Left lobe of liver (tissue), 2 donors: Measurements from ENCODE around the gene THOC5. TPM values are rescaled to one million over a fixed set of nuclear protein-coding genes. Genes with fewer than 3 reads are reported as not detected.
"Not testable (repeated sequence)": the region's sequence is repeated elsewhere in the genome, so short reads cannot be mapped to it uniquely, and the experiment has no call there.

ENCODE experiments used
- ATAC-seq: fragments of 200-7000 bp; cut with Tn5 transposase; one replicate; pipeline ENCODE4 v1.9.1; 2020; ENCODE audit warnings: mild to moderate bottlenecking, moderate library complexity
- DNase-seq: peaks from one replicate; pipeline ENCODE4 v3.0.0-alpha.2; 2020; ENCODE audit warnings: low spot score
- total RNA-seq: library from RNA; stranded (reverse); gene quantifications from one replicate; pipeline ENCODE4 v1.2.1, GENCODE V29; 2021
- donor health status: DM: no; HTN: no; CAD: no; lungs with moderate emphysema.
- donor health status: DM: no; HTN: yes; CAD: no.

Gene THOC5
- total RNA-seq, 1 donor from 2014 or later, result 17.4 TPM

DNA sequence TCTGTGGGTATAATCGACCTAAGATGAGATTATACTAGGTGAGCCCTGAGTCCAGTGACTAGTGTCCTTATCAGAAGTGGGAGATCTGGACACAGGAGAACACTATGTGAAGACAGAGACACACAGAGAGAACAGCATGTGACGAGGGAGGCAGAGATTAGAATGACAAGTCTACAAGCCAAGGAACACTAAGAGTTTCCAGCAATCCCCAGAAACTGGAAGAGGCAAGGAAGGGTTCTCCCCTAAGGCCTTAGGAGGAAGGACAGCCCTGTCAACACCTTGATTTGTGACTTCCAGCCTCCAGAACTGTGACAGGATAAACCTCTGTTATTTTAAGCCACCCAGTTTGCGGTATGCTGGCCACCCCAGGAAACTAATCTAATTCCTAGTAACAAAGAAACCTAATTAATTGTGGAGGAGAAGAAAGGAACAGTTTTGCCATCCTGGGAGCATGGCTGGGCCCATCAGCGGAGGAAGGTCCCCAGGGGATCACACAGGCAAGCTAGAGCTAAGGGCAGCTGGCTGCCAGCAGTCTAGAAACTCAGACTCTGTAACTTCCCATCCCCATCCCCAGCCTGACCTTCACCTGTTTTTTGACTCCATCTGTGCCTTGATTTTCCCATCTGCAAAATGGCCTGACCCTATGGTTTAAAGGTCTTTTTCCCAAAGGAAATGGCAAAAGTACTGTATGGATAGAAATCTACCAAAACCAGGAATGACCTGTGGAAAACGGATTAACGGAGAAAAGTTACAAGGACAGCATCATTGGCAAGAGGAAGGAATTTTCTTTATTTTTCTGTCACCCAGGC lies 10.3 kb upstream of the THOC5 start:
- ATAC-seq (no peak), DNase-seq (no peak)

DNA sequence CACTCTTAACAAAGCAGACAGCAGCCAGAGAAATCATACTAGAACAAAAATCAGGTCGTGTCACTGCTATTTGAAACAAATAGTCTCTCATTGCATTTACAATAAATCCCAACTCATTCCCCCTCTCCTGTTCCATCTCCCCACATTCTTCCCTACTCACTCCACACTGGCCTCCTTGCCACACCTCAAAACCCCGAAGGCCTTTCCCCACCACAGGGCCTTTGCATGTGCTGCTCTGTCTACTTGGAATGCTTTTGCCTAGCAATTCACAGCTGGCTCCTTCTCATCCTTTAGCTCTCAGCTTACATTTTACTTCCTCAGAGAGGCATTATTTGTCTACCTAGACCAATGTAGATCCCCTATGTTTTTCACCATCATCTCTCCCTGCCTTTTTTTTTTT lies 6.3 kb upstream of the THOC5 start:
- no peak for DNase-seq

DNA sequence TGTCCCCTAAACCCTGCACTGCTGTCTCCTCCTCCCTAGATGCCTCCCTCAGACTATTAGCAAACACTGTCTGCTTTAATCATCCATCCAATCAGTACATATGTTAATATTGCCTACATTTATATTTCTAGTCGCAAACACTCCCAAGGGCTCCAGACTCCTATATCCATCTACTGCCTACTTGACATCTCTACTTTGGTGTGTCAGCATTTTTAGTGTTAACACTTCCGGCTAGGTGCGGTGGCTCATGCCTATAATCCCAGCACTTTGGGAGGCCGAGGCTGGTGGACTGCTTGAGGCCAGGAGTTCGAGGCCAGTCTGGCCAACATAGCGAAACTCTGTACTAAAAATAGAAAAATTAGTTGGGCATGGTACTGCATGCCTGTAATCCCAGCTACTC lies 5.5 kb upstream of the THOC5 start:
- DNase-seq (no peak), ATAC-seq (no peak)

More for the DNA sequence above, 6.3 kb upstream of the THOC5 start:
- ATAC-seq, result no peak

DNA sequence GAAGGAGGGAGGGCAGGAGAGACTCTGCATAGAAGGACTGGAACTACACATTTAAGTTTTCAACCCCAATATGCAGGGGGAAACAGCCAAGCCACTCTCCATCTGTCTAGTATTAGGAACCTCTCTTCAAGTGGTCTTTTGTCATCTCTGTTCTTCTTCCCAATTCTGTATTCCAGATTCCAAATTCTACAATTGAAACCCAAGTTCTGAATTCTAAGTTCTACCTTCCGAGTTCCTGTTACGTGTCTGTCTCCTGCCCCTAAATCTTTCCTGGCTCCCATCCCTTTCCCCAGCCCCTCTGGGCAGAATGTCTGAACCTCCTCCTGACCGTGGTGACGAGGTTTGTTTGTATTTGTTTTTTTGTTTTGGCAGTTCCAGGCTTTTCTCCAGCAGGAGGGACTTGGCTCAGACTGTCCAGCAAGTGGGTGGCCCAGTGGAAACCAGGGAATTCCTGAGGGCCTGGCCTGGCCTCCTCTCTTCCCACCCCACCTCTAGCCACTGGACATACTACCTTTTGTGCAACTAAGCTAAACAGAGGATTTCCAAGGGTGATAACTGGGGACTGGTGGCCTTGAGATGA lies 1.6 kb upstream of the THOC5 start:
- DNase-seq, result peak; percentile 75
- peak; percentile 71 for ATAC-seq

DNA sequence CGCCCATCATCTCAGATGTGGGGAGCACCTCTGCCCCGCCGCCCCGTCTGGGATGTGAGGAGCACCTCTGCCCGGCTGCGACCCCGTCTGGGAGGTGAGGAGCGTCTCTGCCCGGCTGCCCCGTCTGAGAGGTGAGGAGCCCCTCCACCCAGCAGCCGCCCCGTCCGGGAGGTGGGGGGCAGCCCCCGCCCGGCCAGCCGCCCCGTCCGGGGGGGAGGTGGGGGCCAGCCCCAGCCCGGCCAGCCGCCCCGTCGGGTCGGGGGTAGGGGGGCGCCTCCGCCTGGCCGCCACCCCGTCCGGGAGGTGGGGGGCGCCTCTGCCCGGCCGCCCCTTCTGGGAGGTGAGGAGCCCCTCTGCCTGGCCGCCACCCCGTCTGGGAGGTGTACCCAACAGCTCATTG lies 1.2 kb downstream of the THOC5 start:
- not testable (repeated sequence) for ATAC-seq, DNase-seq

DNA sequence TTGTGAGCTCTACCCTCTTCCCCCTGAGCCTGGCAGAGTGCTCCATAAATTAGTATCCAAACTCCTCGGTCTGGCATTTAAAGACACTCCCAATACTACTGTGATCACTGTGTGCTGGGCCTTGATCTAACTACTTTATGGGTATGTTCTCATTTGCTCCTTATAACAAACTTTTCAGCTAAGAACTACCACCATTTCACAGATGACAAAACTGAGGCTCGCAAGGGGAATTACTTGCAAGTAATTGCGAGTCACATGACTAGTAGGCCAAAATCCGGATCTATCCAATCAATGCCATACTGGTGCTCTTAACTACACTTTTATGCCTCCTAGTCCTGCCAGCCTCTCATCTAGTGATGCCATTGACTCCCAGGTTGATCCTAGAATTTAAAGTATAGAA lies 3.6 kb downstream of the THOC5 start:
- no peak for ATAC-seq

DNA sequence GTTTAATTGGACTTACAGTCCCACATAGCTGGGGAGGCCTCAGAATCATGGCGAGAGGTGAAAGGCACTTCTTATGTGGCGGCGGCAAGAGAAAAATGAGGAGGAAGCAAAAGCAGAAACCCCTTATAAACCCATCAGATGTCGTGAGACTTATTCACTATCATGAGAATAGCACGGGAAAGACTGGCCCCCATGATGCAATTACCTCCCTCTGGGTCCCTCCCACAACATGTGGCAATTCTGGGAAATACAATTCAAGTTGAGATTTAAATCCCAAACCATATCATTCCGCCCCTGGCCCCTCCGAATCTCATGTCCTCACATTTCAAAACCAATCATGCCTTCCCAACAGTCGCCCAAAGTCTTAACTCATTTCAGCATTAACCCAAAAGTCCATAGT lies 8.5 kb downstream of the THOC5 start:
- not testable (repeated sequence) for DNase-seq, ATAC-seq

More for the DNA sequence above, 3.6 kb downstream of the THOC5 start:
- DNase-seq, result no peak

DNA sequence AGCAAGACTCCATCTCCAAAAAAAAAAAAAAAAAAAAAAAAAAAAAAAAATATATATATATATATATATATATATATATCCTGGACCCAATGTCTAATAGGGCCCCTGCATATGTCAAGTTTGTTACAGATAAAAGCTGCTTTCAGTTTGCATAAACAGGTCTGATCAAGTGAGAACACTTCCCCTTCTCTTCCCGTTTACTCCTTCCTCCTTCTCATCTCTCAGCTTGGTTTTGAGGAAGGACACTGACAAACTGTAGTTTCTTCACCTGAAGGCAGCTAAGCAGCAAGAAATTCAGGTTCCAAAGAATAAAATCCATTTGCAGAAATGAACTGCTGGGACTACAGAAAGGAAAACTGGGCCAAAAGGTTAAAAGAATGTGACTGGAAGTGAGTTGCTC lies 11.7 kb downstream of the THOC5 start:
- no peak for ATAC-seq

DNA sequence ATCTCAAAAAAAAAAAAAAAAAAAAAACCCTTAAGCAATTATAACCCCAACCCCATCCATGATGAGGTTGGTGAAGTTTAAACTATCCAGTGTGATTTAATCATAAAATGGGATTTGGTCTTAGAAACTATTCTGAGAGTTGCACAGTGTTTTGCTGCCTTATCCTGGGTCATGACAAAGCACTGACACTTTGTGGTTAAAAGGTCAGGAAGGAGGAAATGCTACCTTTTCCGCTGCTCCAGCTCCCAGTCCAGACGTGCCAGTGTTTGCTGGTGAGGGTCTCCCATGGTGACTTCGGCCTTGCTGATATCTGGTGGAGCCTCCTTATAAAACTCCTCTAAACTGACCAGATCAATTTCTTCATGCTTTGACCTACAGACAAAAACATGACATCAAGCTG lies 14.5 kb downstream of the THOC5 start:
- DNase-seq (no peak), ATAC-seq (no peak)

More for the DNA sequence above, 11.7 kb downstream of the THOC5 start:
- no peak for DNase-seq

DNA sequence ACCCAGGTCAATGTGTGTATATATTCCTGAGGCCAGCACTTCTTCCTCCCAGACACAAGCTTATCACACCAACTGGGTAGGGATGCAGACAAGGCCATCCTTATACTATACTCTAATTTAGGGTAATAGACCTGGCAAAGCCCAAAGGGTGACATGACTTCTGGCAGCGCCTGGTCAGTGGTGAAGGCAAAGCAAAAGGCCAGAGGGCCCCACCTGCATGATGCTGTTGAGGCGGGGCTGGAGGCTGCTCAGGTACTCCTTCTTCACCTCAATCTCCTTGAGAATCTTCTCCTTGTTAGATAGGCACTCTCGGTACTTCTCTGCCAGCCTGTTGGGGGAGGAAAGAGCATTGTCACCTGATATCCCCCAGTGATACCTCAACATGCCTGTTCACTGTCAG lies 17.1 kb downstream of the THOC5 start:
- no peak for ATAC-seq
- no peak for DNase-seq

DNA sequence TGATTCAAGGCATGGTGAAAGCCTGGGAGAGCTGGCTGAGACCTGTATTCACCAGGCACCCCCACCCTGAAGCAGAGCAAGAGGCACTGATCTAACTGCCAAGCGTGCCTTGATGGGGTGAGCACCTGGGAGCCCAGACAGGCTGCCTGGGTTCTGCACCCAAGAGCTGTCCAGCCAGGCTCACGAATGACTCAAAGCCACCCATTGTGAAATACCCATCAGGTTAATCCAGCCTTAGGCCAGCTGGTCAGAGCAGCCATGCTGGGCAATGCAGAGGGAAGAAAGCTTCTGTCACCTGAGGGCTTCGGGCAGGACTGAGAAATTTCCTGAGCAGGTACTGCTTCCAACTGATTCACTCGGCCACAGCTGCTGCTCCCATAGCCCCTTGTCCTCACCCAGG lies 22.1 kb downstream of the THOC5 start:
- ATAC-seq (peak; percentile 13), DNase-seq (no peak)

DNA sequence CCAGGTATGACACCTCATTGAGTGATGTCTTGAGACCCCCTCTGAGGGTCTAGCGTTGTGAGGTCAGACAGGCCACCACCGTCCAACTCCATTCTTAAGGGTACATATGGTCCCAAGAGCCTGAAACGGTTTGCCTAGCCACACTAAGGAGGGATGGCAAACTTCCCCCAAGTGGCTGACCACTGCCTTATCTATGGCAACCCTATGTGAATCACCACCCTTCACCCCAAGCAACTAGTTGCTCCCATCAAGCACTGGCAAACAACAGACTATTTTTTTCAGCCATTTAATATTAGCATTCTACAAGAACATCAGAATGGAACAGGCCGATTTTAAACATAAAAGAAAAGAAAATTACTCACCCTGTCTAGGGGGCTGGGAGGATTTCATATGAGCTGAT lies 22.8 kb downstream of the THOC5 start:
- no peak for ATAC-seq
- DNase-seq, result no peak

DNA sequence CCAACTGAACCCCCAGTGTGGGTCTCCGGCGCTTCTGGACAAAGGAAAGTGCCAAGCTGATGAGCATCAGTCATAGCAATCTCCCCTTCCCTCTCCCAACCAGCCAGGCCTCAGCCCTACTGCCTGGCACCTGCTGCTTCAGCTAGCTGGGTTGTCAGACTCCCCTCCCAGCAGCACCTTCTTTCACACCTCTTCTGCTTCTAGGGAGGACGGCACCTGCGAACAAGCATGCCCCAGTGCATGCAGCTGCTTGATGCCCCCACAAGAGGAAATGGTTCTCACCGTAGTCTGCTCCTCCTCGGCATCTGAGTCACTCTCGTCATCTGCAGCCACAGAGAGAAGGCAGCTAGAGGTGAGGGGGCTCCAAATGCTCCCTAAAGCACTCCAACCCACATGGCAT lies 25.4 kb downstream of the THOC5 start:
- DNase-seq (no peak), ATAC-seq (no peak)

DNA sequence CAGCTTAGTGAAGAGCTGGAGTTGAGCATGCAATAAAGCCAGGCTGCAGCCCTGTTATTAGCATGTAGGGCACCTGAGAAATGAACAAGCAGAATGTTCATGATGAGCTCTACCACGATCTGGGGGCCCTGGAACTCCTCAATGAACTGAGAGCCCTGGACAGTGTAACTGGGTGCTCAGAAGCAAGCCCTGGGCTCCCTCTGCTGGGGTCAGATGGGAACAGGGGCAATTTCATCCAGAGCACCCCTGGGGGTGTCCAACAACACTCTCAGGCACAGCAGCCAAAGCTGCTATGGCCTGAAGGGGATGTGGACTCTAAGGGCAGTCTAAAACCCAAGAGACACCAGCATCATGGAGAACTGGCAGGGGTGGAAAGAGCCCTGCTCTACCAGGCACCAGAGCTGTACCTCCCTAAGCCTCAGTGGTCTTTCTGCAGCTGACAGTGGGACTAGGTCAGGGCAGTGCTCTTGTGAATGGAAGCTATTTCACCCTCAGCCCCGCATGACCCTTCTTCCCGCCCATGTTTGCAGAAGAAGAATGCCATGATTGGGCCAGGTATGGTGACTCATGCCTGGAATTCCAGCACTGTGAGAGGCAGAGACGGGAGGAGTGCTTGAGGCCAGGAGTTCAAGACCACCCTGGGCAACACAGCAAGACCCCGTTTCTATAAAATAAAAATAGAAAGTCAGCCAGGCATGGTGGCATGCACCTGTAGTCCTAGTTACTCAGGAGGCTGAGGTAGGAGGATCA lies 28.9 kb downstream of the THOC5 start:
- DNase-seq (peak; percentile 58), ATAC-seq (peak; percentile 88)

DNA sequence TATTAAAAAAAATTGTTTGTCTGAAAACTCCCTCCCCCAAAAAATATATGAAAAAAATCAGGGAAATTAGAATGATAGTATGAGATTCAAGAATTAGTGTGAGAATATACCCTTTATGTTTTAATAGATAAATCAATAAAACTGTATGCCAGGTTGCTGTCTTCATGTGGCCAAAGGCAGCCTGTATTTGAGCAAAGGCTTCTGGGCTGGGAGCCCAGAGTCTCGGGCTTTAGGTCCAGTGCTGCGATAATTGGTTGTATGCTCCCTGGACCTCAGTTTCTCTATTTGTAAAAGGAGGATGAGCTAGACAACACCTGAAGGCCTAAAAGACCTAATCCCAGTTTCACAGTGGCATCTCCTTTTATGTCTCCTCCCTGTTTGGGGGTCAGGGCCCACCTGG lies 29.8 kb downstream of the THOC5 start:
- ATAC-seq, result peak; percentile 69
- no peak for DNase-seq

DNA sequence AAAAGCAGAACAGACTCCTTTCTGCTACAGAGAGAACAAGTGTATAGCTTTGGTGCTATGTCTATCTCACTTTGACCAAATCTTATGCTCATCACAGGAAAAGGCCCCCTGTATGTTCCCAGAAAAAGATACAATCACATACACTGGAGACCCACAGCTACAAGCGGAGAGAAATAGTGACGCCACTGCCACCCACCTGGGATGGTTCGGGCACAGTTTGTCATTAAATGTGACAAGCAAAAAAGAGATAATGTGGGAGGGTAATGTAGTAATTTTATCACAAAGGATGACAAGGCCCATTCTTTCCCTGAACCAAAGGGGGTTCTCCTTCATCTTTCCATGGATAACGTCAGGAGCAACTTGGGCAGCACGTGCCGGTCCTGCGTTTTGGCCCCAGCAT lies 32.0 kb downstream of the THOC5 start:
- ATAC-seq (no peak), DNase-seq (no peak)

DNA sequence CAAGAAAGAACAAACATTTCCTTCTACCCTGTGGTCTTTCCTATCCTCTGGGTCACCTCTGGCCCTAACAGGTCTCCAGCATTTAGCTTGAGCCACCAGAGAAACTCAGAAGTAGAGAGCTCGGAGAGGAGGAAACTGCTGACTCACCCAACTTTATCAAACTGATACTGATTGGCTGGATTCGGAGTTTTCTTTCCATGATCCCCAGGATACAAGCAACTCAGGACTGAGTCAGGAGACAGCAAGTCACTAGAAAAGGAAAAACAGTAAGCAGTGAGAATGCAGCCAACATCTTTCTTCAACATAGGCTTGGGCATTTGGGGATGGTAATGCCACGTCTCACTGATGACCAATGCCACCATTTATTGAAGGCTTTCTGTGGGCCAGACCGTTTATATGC lies 32.7 kb downstream of the THOC5 start:
- no peak for ATAC-seq
- DNase-seq, result no peak

DNA sequence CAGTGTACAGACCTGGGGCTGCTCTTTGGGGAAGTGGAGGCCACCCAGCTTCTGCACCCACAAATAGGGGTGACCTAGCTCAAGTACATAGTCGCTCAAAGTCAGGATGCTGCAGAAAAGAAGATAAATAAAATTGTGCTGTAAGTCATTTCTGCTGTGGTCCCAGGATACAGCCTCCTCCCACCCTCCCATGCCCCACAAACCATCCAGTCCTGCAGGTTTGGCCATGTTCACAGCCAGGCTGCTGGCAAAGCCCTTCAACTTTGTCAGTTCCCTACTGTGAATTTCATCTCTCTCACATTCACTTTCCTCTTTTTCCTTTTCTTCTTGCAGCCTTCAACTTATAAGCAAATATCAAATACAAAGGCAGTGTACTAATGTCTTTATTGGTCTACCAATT lies 33.6 kb downstream of the THOC5 start:
- DNase-seq, result no peak
- ATAC-seq, result no peak

DNA sequence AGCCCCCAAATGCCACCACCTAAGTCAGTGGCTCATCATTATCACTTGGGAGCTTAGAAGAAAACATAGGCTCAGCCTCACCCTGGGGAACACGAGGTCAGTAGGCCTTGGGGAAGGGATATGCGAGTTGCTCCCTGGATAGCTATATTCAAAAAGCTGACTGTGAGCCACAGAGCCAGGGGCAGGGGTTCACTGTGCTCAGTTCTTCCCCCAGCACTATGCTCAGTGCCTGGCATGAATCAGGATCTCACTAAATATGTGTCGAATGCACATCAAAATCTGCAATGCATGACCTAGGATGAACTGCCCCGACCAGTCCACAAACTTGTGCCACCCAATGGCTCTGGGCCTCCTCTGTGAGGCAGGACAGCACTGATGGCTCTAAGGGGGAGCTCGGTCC lies 35.1 kb downstream of the THOC5 start:
- DNase-seq, result no peak
- no peak for ATAC-seq

DNA sequence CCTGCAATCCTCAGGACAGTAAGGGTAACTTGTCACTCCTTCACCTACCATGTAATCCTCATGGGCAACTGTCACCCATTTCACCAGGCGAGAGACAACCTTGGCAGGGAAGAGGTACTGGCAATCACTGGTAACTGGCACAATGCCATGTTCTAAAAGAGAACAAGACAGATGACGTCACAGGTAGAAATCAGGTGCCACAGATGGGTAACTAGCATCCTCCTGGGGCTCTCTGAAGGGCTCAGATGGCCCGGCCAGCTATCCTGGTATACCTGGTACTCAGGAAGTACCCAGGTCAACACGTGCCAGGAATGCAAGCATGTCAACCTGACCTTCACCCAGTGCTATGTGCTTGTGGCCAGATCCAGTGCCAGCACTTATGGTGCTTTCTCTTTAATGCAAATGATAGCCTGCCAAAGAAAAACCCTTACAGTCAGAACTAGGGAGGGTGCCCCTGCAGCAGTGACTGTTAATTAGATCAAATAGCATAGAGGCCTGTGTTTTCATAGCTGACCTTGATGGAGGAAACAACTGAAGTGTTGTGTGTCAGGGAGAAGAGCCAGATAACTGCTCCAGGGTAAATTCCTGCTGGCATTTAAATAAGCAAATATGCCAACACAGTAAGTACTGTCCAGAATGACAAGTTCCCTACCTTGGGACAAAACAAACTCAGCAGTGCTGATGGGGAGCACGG lies 36.2 kb downstream of the THOC5 start:
- peak; percentile 92 for ATAC-seq

DNA sequence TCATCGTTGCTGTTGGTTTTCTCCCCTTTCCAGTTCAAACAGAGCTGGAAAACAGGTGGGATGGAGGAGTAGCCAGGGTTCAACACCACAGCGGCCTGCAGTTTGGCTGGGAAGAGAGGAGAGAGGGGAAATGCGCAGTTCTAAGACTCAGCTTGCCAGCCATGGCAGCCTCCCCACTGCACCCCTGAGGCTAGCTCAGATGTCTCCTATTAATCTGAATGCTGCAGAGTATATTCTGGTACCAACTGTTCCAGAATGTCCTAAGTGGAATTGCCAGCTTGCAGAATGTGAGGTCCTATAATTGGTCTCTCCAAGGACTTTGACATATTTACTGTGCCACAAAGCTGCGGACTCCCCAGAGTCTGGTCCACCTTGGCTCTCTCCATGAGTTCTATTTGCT lies 41.5 kb downstream of the THOC5 start:
- no peak for DNase-seq
- no peak for ATAC-seq

More for the DNA sequence above, 36.2 kb downstream of the THOC5 start:
- DNase-seq, result peak; percentile 80
